IMR-90 (cell line): ENCODE measurements around the gene UGT1A4. TPM values are rescaled to one million over a fixed set of nuclear protein-coding genes. Genes with fewer than 3 reads are reported as not detected.

ENCODE experiments used
- ATAC-seq: fragments of 200-7000 bp; cut with Tn5 transposase; 2 replicates; pipeline ENCODE4 v1.9.1; 2020; ENCODE audit warnings: low read depth, mild to moderate bottlenecking, moderate library complexity
- BruUV-seq: library from RNA; stranded (reverse); fragments of 400-500 nt; replicated peaks from 2 replicates; lab custom pipeline; 2021; lab: Mats Ljungman, UMichigan
- CTCF ChIA-PET: fragments of 300-600 bp; formaldehyde crosslinking; extraction: SDS; loops from one replicate; lab custom pipeline; 2021; ENCODE audit warnings: antibody characterized with exemption; lab: Yijun Ruan, JAX
- POLR2A ChIA-PET: fragments of 300-600 bp; sonication (Branson Sonifier 250); formaldehyde crosslinking; loops from one replicate; lab custom pipeline; 2022; ENCODE audit warnings: antibody characterized with exemption; ENCODE audit not compliant: unreplicated experiment; lab: Charles Lee
- DNase-seq: peaks from one replicate; pipeline ENCODE4 v3.0.0; 2013
- H2AFZ ChIP-seq: replicated peaks from 2 replicates; pipeline ENCODE3; 2013; ENCODE audit warnings: low read length, mild to moderate bottlenecking; ENCODE audit not compliant: poor library complexity
- H2AK5ac ChIP-seq: 2 replicates; pipeline ENCODE4 v1.6.1; 2013; ENCODE audit warnings: low read depth, low read length, inconsistent platforms
- H2AK9ac ChIP-seq: replicated peaks from 2 replicates; pipeline ENCODE3; 2013; ENCODE audit warnings: mild to moderate bottlenecking, low read depth, low read length, moderate library complexity; ENCODE audit not compliant: poor library complexity
- H2BK120ac ChIP-seq: 2 replicates; pipeline ENCODE4 v1.6.1; 2013; ENCODE audit warnings: low read depth, low read length, inconsistent platforms
- H2BK15ac ChIP-seq: 3 replicates; pipeline ENCODE4 v1.6.1; 2013; ENCODE audit warnings: low read depth, low read length, inconsistent platforms
- H2BK20ac ChIP-seq: 2 replicates; pipeline ENCODE4 v1.6.1; 2013; ENCODE audit warnings: low read depth, mild to moderate bottlenecking, inconsistent platforms, low read length, moderate library complexity
- H2BK5ac ChIP-seq: 2 replicates; pipeline ENCODE4 v1.6.1; 2013; ENCODE audit warnings: mild to moderate bottlenecking, low read depth, low read length, inconsistent platforms; ENCODE audit not compliant: poor library complexity, severe bottlenecking
- H3K14ac ChIP-seq: replicated peaks from 2 replicates; pipeline ENCODE4 v1.6.1; 2013; ENCODE audit warnings: low read depth, low read length, inconsistent platforms
- H3K18ac ChIP-seq: 2 replicates; pipeline ENCODE4 v1.6.1; 2013; ENCODE audit warnings: low read depth, low read length, control low read depth
- H3K23ac ChIP-seq: 2 replicates; pipeline ENCODE4 v1.6.1; 2013; ENCODE audit warnings: low read depth, low read length, inconsistent platforms
- H3K27ac ChIP-seq: 2 replicates; pipeline ENCODE4 v1.5.1; 2013; ENCODE audit warnings: mild to moderate bottlenecking, control low read depth, low read length; ENCODE audit not compliant: insufficient read depth
- H3K27me3 ChIP-seq: 2 replicates; pipeline ENCODE4 v1.6.1; 2013; ENCODE audit warnings: low read length; ENCODE audit not compliant: control insufficient read depth, insufficient read depth
- H3K36me3 ChIP-seq: 2 replicates; pipeline ENCODE4 v1.6.1; 2013; ENCODE audit warnings: low read length, mixed read lengths; ENCODE audit not compliant: control insufficient read depth, insufficient read depth
- H3K4ac ChIP-seq: 2 replicates; pipeline ENCODE4 v1.6.1; 2013; ENCODE audit warnings: low read depth, low read length, inconsistent platforms
- H3K4me1 ChIP-seq: 2 replicates; pipeline ENCODE4 v1.6.1; 2013; ENCODE audit warnings: low read length, mixed read lengths; ENCODE audit not compliant: control insufficient read depth, insufficient read depth
- H3K4me2 ChIP-seq: 2 replicates; pipeline ENCODE4 v1.6.1; 2013; ENCODE audit warnings: low read depth, mild to moderate bottlenecking, control low read depth, low read length, moderate library complexity
- H3K4me3 ChIP-seq: 2 replicates; pipeline ENCODE4 v1.5.1; 2013; ENCODE audit warnings: low read depth, mild to moderate bottlenecking, control low read depth, low read length, moderate library complexity; ENCODE audit not compliant: insufficient read depth
- H3K56ac ChIP-seq: 2 replicates; pipeline ENCODE4 v1.6.1; 2013; ENCODE audit warnings: low read length, inconsistent platforms; ENCODE audit not compliant: insufficient read depth; ENCODE audit errors: extremely low read depth
- H3K79me1 ChIP-seq, 2 experiments: 2 replicates each; pipeline ENCODE4 v1.6.1; 2013; ENCODE audit warnings: low read length in 2 of 2, inconsistent platforms in 1 of 2, low read depth in 1 of 2
- H3K9ac ChIP-seq: 2 replicates; pipeline ENCODE4 v1.6.1; 2013; ENCODE audit warnings: low read depth, low read length, control low read depth
- H3K9me1 ChIP-seq: 2 replicates; pipeline ENCODE4 v1.6.1; 2013; ENCODE audit warnings: low read length, inconsistent platforms; ENCODE audit not compliant: insufficient read depth
- H3K9me3 ChIP-seq: 2 replicates; pipeline ENCODE4 v1.6.1; 2013; ENCODE audit warnings: low read length; ENCODE audit not compliant: control insufficient read depth, insufficient read depth
- H4K20me1 ChIP-seq: 2 replicates; pipeline ENCODE4 v1.6.1; 2013; ENCODE audit warnings: low read length, inconsistent platforms; ENCODE audit not compliant: insufficient read depth
- H4K5ac ChIP-seq: 2 replicates; pipeline ENCODE4 v1.6.1; 2013; ENCODE audit warnings: mild to moderate bottlenecking, low read depth, low read length, control low read depth
- H4K8ac ChIP-seq, 2 experiments: 2 replicates each; pipeline ENCODE4 v1.6.1; 2013; ENCODE audit warnings: low read depth in 2 of 2, low read length in 2 of 2, control low read depth in 1 of 2, inconsistent platforms in 1 of 2
- H4K91ac ChIP-seq: 2 replicates; pipeline ENCODE4 v1.6.1; 2013; ENCODE audit warnings: low read depth, low read length, inconsistent platforms; ENCODE audit not compliant: insufficient read depth
- CEBPB ChIP-seq: IDR thresholded peaks from 2 replicates; pipeline ENCODE4 v1.6.1; 2012; ENCODE audit warnings: low read depth, low read length, improper control_type of control experiment
- FOS ChIP-seq: fragments of 150-350 bp; IDR thresholded peaks from 2 replicates; pipeline ENCODE4 v1.6.1; 2016; ENCODE audit warnings: low read depth, low read length
- MAFK ChIP-seq: IDR thresholded peaks from 2 replicates; pipeline ENCODE4 v1.6.1; 2012; ENCODE audit warnings: low read depth, low read length, improper control_type of control experiment
- MAZ ChIP-seq: IDR thresholded peaks from 2 replicates; pipeline ENCODE4 v1.6.1; 2012; ENCODE audit warnings: low read depth, mild to moderate bottlenecking, low read length, improper control_type of control experiment, moderate library complexity, borderline replicate concordance
- RCOR1 ChIP-seq: IDR thresholded peaks from 2 replicates; pipeline ENCODE4 v1.6.1; 2012; ENCODE audit warnings: mild to moderate bottlenecking, low read length, improper control_type of control experiment; ENCODE audit not compliant: insufficient replicate concordance
- RFX5 ChIP-seq: IDR thresholded peaks from 2 replicates; pipeline ENCODE4 v1.8.0; 2012; ENCODE audit warnings: low read depth, mild to moderate bottlenecking, low read length, moderate library complexity
- WGBS, 2 experiments: methylation state at CpG; one replicate each; pipeline versions ENCODE4 v1.1.5 to v1.1.7; 2013; ENCODE audit warnings: missing lambda C conversion rate in 2 of 2; ENCODE audit not compliant: insufficient read length in 1 of 2; ENCODE audit errors: extremely low coverage in 2 of 2; 5-methylcytosine and 5-hydroxymethylcytosine counted together
- dilution Hi-C: fragments of 300-500 bp; cut with HindIII; formaldehyde crosslinking; loops from one replicate; pipeline ENCODE4 v1.14.3; 2018; ENCODE audit warnings: low sequenced_read_pairs; ENCODE audit not compliant: unreplicated experiment
- in situ Hi-C: fragments of 300-500 bp; cut with MboI; formaldehyde crosslinking; loops from 3 replicates; pipeline ENCODE4 v1.14.3; 2019; ENCODE audit warnings: low sequenced_read_pairs, inconsistent platforms, mixed read lengths
- intact Hi-C: fragments of 100-400 bp; cut with micrococcal nuclease; formaldehyde crosslinking; loops from 2 replicates; pipeline ENCODE4 v1.10.0; 2022
- polyA plus RNA-seq, 3 experiments: library from polyadenylated mRNA; depleted of rRNA; stranded (reverse); fragments of >200 nt; gene quantifications; 2 replicates each; pipeline ENCODE4 v1.2.3, GENCODE V29; 2012; ENCODE audit warnings: low replicate concordance in 1 of 3
- total RNA-seq: library from RNA; depleted of rRNA; stranded (reverse); fragments of >200 nt; gene quantifications from 2 replicates; pipeline ENCODE4 v1.2.3, GENCODE V29; 2012

Gene UGT1A4
- total and polyA plus RNA-seq, 2 of the 4 experiments (the other 2 are of a cell fraction): not detected

DNA sequence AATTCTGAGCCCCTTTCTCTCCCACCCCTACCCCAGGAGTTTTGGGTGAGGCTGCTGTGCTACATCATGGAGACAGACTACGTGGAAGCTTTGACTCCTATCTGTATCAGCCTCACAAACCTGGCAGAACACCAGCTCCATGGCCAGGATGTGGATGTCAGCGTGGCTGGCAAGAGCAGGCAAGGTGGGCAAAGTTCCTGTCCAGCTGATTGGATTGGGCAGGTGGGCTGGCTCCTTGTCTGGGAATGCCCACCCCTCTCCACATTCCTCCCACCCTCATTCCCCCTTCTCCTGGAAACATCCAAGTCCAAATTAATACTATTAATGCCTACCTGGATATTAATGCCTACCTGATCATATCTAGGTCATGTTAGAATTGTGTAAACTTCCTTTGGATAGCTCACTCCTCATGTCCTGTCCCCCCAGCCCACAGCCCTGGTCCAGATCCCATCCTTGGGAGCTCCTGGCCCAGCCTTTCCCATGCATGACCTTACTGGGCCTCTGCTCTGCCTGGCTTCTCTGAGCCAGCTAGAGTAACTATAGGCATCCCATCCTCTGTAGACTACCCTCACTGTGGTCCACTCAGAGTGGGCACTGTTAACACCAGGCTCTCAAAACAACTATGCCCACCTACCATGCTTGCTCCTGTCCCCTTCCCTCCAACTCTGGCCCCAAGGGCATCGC is 83.7 kb downstream of the UGT1A4 start:
- intact Hi-C loops: no loop called here

More for the DNA sequence above, 83.7 kb downstream of the UGT1A4 start:
- DNase-seq (no peak), ATAC-seq (no peak)
- dilution Hi-C loops (no loop called here), in situ Hi-C loops (no loop called here)
- H3K4ac ChIP-seq: no peak overlapping the region
- no peak overlapping the region for H2BK15ac ChIP-seq
- no peak overlapping the region for H3K14ac ChIP-seq
- no peaks in the 10 kb centered on the region; the same call in 1 of the 2 replicates for H3K9me3 ChIP-seq
- H2BK20ac ChIP-seq: no peak overlapping the region
- H4K20me1 ChIP-seq: no peaks in the 10 kb centered on the region
- H2AK9ac ChIP-seq: no peak overlapping the region
- no peaks in the 10 kb centered on the region for H3K9me1 ChIP-seq
- H2BK5ac ChIP-seq: no peak overlapping the region
- no peak overlapping the region for H3K9ac ChIP-seq
- no peaks in the 10 kb centered on the region for H3K36me3 ChIP-seq
- no peak overlapping the region for H3K18ac ChIP-seq
- no peak overlapping the region for H3K56ac ChIP-seq
- no CpG with 5 or more reads among the region's 3 CpGs for WGBS, 2 experiments
- H3K4me1 ChIP-seq: no peaks in the 10 kb centered on the region
- no peak overlapping the region for H2BK120ac ChIP-seq
- no peak overlapping the region for H4K91ac ChIP-seq
- H3K27ac ChIP-seq: no peak overlapping the region
- peaks cover 19% of the 10 kb centered on the region for H3K27me3 ChIP-seq
- H3K23ac ChIP-seq: no peak overlapping the region
- ChIA-PET CTCF (no interaction called here), POLR2A (no interaction called here)
- TF ChIP-seq RFX5 (no peak), MAZ (no peak), CEBPB (no peak), MAFK (no peak), RCOR1 (no peak), FOS (no peak)
- H4K8ac ChIP-seq: no peak overlapping the region
- BruUV-seq: no TSS peak
- no peak overlapping the region for H4K5ac ChIP-seq
- no peak overlapping the region for H3K4me2 ChIP-seq
- no peak overlapping the region for H2AK5ac ChIP-seq
- H3K79me1 ChIP-seq: no peaks in the 10 kb centered on the region
- no peak overlapping the region for H3K4me3 ChIP-seq
- no peak overlapping the region for H2AFZ ChIP-seq
